Cardiac muscle cell (in vitro differentiated cells and primary cell): ENCODE results near the gene CCDC12. TPM values are rescaled to one million over a fixed set of nuclear protein-coding genes. Genes with fewer than 3 reads are reported as not detected.

ENCODE experiments used
- DNase-seq, 2 donors: peaks; one replicate each; pipeline versions ENCODE4 v3.0.0 to v3.0.0-alpha.2; 2010 to 2017; ENCODE audit warnings: low read depth in 1 of 2, low spot score in 1 of 2
- H3K27ac ChIP-seq: fragments of 200-600 bp; sonication (generic); 2 replicates; pipeline ENCODE4 v1.5.1; 2016
- H3K27me3 ChIP-seq: fragments of 200-600 bp; sonication (generic); 2 replicates; pipeline ENCODE4 v1.6.0; 2016; ENCODE audit warnings: control low read depth
- H3K36me3 ChIP-seq: fragments of 200-600 bp; sonication (generic); 2 replicates; pipeline ENCODE4 v1.5.1; 2016; ENCODE audit warnings: control low read depth
- H3K4me1 ChIP-seq: fragments of 200-600 bp; sonication (generic); 2 replicates; pipeline ENCODE4 v1.8.1; 2017; ENCODE audit warnings: low read depth, mild to moderate bottlenecking, mixed run types
- H3K4me3 ChIP-seq: fragments of 200-600 bp; sonication (generic); 2 replicates; pipeline ENCODE4 v1.5.1; 2016; ENCODE audit warnings: mild to moderate bottlenecking
- H3K9me3 ChIP-seq: fragments of 200-600 bp; sonication (generic); 2 replicates; pipeline ENCODE4 v1.5.1; 2017; ENCODE audit warnings: low read depth, mild to moderate bottlenecking, control low read depth
- polyA plus RNA-seq: library from polyadenylated mRNA; unstranded; fragments of >200 nt; fragmentation: Nextera tagmentation; extraction: Ambion mirVana; gene quantifications from 2 replicates; pipeline ENCODE4 v1.2.1, GENCODE V29; 2016
- total RNA-seq: library from RNA; depleted of rRNA; stranded (reverse); fragments of >200 nt; gene quantifications from 2 replicates; pipeline ENCODE4 v1.2.3, GENCODE V29; 2016
- TF ChIP-seq, protein P1 (sequence below): IDR thresholded peaks from 2 replicates; pipeline ENCODE4 v1.5.1; 2012; ENCODE audit warnings: low read depth, mild to moderate bottlenecking, low read length

CCDC12 gene
- total and polyA plus RNA-seq, 2 experiments from 2014 or later: 53.8 to 73.1 TPM

DNA sequence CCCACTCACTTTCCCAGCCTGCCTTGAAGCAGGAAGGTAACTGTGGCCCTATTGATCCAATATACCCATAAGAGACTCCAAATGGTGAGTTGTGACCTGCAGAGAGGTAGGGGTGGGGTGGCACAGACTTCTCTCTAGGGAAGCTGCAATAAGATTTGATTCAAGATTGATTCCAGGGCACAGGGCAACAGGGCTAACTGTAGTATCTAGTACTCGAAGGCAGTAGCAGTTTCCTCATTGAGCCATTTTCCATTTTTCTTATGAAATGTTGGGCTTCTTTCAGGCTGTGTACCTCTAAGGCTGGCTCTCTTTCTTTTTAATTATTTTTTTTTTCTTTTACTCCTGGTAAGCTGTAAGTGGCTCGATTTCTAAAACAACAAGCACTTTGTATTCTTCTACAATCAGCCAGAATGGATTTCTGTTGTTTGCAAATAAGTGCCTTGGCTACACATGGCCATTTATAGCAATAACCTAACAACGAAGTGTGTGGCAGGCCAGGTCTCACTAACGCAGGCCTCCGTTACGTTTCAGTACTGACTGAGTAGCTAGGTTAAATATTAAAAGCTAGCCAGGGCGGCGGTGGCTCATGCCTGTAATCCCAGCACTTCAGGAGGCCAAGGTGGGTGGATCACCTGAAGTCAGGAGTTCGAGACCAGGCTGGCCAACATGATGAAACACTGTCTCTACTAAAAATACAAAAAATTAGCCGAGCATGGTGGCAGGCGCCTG, 19.3 kb downstream of the CCDC12 start:
- Histone ChIP-seq H3K27me3 (no peaks in the 10 kb centered on the region), H3K27ac (no peak overlapping the region), H3K9me3 (no peaks in the 10 kb centered on the region), H3K4me1 (peaks cover 52% of the 10 kb centered on the region), H3K4me3 (no peak overlapping the region), H3K36me3 (no peaks in the 10 kb centered on the region)
- TF ChIP-seq, protein P1, sequence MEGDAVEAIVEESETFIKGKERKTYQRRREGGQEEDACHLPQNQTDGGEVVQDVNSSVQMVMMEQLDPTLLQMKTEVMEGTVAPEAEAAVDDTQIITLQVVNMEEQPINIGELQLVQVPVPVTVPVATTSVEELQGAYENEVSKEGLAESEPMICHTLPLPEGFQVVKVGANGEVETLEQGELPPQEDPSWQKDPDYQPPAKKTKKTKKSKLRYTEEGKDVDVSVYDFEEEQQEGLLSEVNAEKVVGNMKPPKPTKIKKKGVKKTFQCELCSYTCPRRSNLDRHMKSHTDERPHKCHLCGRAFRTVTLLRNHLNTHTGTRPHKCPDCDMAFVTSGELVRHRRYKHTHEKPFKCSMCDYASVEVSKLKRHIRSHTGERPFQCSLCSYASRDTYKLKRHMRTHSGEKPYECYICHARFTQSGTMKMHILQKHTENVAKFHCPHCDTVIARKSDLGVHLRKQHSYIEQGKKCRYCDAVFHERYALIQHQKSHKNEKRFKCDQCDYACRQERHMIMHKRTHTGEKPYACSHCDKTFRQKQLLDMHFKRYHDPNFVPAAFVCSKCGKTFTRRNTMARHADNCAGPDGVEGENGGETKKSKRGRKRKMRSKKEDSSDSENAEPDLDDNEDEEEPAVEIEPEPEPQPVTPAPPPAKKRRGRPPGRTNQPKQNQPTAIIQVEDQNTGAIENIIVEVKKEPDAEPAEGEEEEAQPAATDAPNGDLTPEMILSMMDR: no peak
- no peak for DNase-seq

GRCh38 chr3:46955801-46956259, 20.7 kb downstream of the CCDC12 start:
- no peaks in the 10 kb centered on the region for H3K9me3 ChIP-seq
- H3K27ac ChIP-seq: peak overlapping the region; percentile 12
- H3K27me3 ChIP-seq: no peaks in the 10 kb centered on the region
- H3K4me1 ChIP-seq: peaks cover 42% of the 10 kb centered on the region
- TF ChIP-seq, protein P1: no peak
- no peak overlapping the region for H3K4me3 ChIP-seq
- no peaks in the 10 kb centered on the region for H3K36me3 ChIP-seq
- no peak for DNase-seq

GRCh38 chr3:46955157-46955556, 21.4 kb downstream of the CCDC12 start:
- peaks cover 35% of the 10 kb centered on the region for H3K4me1 ChIP-seq
- no peaks in the 10 kb centered on the region for H3K9me3 ChIP-seq
- H3K36me3 ChIP-seq: no peaks in the 10 kb centered on the region
- DNase-seq: no peak
- no peak overlapping the region for H3K27ac ChIP-seq
- no peaks in the 10 kb centered on the region for H3K27me3 ChIP-seq
- H3K4me3 ChIP-seq: no peak overlapping the region
- TF ChIP-seq, protein P1: no peak

DNA sequence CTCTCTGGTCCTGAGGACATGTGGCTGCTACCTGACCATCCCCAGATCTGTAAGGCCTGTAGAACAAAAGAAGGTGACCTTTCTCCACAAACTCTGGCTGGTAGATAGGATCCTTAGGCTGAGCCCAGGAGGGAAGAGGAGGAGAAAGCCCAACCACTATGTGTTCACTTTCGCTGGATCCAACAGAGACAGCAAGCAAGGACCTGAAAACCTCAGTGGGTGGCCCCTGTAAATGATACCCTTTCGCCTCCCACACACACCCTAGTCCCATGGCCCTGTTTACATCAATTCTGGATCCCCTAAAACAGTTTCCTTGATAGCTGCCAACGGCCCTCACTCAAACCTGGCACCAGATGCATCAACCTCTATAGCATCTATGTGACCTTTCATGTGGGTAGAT, 22.4 kb downstream of the CCDC12 start:
- TF ChIP-seq, protein P1: no peak
- Histone ChIP-seq H3K27ac (peak overlapping the region; percentile 56), H3K9me3 (no peaks in the 10 kb centered on the region), H3K27me3 (no peaks in the 10 kb centered on the region), H3K4me1 (peaks cover 41% of the 10 kb centered on the region), H3K4me3 (no peak overlapping the region), H3K36me3 (no peaks in the 10 kb centered on the region)
- no peak for DNase-seq

- TF ChIP-seq, protein P1: no peak
- peaks cover 42% of the 10 kb centered on the region for H3K4me1 ChIP-seq
- no peaks in the 10 kb centered on the region for H3K36me3 ChIP-seq
- no peak for DNase-seq
- H3K27me3 ChIP-seq: no peaks in the 10 kb centered on the region
- no peak overlapping the region for H3K4me3 ChIP-seq
- H3K27ac ChIP-seq: peak overlapping the region; percentile 56
- H3K9me3 ChIP-seq: no peaks in the 10 kb centered on the region
These were observed 23.1 kb downstream of the CCDC12 start for GRCh38 chr3:46953234-46954010.
